Mucosa of stomach (tissue), 1 donor: ENCODE results near the gene MEPCE.

Experiments used
- H3K27me3 ChIP-seq: one replicate; pipeline ENCODE4 v1.7.0; 2013; ENCODE audit warnings: mild to moderate bottlenecking, low read length; ENCODE audit not compliant: control insufficient read depth, insufficient read depth
- H3K36me3 ChIP-seq: one replicate; pipeline ENCODE4 v1.7.0; 2013; ENCODE audit warnings: low read length; ENCODE audit not compliant: control insufficient read depth, insufficient read depth
- H3K4me1 ChIP-seq: one replicate; pipeline ENCODE4 v1.7.0; 2013; ENCODE audit warnings: mild to moderate bottlenecking, low read length; ENCODE audit not compliant: control insufficient read depth, insufficient read depth
- H3K4me3 ChIP-seq: one replicate; pipeline ENCODE4 v1.7.0; 2013; ENCODE audit warnings: low read length
- H3K9ac ChIP-seq: one replicate; pipeline ENCODE4 v1.7.0; 2013; ENCODE audit warnings: mild to moderate bottlenecking, low read length, moderate library complexity
- H3K9me3 ChIP-seq: one replicate; pipeline ENCODE4 v1.7.0; 2013; ENCODE audit warnings: mild to moderate bottlenecking, low read length, moderate library complexity; ENCODE audit not compliant: control insufficient read depth
- donor health status: Pancreatic carcinoma.

MEPCE gene

GRCh38 chr7:100396421-100396982, 33.1 kb upstream of the MEPCE start:
- H3K9me3 ChIP-seq = no peaks in the 10 kb centered on the region
- H3K4me1 ChIP-seq = no peaks in the 10 kb centered on the region
- H3K27me3 ChIP-seq = no peaks in the 10 kb centered on the region
- H3K36me3 ChIP-seq = no peaks in the 10 kb centered on the region
- H3K9ac ChIP-seq = no peak overlapping the region
- H3K4me3 ChIP-seq = no peak overlapping the region

DNA sequence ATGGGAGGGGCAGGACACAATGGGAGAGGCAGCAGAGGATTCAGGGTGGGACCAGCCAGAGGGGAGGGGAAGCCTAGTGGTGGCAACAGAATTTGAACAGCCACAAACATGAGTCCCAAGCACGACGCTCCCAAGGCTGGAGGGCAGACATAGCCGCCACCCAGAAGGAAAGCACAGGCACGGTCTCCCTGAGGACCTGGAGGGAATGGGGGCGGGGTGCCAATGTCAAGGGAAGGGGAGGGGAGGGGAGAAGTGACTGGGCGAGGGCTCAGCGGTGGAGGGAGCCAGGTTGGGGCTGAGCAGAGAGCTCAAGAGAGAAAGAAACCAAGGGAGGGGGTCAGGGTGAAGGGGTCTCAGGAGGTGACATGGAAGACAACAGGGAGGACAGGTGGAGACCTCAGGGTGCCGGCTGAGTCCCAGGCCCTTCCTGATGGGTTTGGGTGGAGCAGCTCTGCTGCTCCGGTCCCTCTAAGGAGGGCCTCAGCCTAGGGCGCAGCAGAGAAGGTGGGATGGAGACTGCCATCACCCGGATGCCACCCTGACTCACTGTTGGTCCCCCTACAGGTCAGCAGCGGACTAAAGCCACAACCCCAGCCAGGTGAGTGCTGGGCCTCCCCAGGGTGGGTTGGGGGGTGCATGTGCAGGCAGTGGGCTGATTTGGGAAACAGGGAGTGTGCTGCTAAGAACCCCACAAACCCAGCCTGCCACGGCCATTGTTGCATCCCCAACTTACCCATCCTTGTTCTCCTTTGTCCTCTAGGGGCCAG, 32.1 kb upstream of the MEPCE start:
- Histone ChIP-seq H3K9me3 (no peaks in the 10 kb centered on the region), H3K4me3 (no peak overlapping the region), H3K4me1 (no peaks in the 10 kb centered on the region), H3K9ac (no peak overlapping the region), H3K27me3 (no peaks in the 10 kb centered on the region), H3K36me3 (no peaks in the 10 kb centered on the region)

DNA sequence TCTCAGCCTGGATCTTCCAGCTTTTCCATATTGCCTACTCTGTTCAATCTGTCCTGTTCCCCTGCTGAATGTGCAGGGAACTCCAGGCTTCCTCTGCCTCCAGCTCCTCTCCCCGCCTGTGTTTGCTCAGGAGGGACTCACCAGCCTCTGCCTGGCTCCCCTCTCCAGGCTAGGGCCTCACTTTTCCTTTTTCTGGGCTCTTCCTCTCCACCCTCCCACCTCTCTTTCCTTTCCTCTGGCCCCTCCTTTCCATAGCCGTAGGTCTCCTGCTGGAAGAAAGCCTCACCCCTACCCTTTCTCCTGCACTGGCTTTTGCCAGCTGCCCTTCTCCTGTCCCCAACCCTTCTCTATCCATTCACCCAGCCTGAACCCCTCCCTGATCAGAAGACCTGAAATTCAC, 31.4 kb upstream of the MEPCE start:
- H3K9ac ChIP-seq = no peak overlapping the region
- no peaks in the 10 kb centered on the region for H3K27me3 ChIP-seq
- H3K36me3 ChIP-seq = no peaks in the 10 kb centered on the region

DNA sequence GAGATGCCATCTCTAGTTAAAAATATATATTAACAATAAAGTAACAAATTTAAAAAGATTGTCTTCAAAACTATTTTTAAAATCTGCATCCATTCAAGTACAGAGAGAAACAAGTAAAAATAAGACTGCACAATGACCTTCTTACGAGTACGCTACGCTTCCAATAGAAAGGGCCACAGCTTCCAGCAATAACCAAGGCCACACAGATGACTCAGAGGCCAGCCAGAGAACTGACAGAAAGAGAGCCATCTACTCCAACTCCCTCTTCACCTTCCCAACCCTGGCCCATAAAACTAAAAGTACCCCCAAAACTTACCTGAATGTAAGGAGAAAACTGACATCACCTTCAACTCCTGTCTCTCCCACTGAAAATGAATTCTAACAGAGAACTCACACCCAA, 29.6 kb upstream of the MEPCE start:
- Histone ChIP-seq H3K36me3 (no peaks in the 10 kb centered on the region), H3K4me3 (no peak overlapping the region), H3K9me3 (no peaks in the 10 kb centered on the region), H3K9ac (no peak overlapping the region), H3K4me1 (no peaks in the 10 kb centered on the region), H3K27me3 (no peaks in the 10 kb centered on the region)

More for the DNA sequence above, 31.4 kb upstream of the MEPCE start:
- no peaks in the 10 kb centered on the region for H3K9me3 ChIP-seq
- no peak overlapping the region for H3K4me3 ChIP-seq
- H3K4me1 ChIP-seq = no peaks in the 10 kb centered on the region

DNA sequence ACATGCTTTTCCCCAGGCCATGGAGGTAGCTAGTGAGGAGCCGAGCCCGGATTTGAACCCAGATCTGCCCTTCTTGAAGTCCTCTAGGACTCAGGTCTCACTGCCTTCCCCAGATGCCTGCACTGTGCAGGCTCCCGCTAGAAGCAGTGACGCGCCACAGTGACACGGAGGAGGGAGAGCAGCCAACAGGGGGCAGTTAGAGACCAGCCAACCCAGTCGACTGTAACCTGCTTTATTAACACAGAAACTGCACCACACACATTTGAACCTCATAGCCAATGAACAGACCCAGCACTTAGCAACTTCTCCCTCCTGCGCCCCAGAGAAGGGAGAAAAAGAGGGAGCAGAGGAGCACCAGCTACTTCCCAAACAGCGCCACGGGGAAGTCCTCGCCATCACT, 29.0 kb upstream of the MEPCE start:
- H3K27me3 ChIP-seq = no peaks in the 10 kb centered on the region
- H3K4me3 ChIP-seq = no peak overlapping the region
- H3K9me3 ChIP-seq = no peaks in the 10 kb centered on the region
- H3K4me1 ChIP-seq = no peaks in the 10 kb centered on the region
- no peak overlapping the region for H3K9ac ChIP-seq
- no peaks in the 10 kb centered on the region for H3K36me3 ChIP-seq

- Histone ChIP-seq H3K9me3 (no peaks in the 10 kb centered on the region), H3K9ac (no peak overlapping the region), H3K4me1 (no peaks in the 10 kb centered on the region), H3K36me3 (no peaks in the 10 kb centered on the region), H3K27me3 (no peaks in the 10 kb centered on the region), H3K4me3 (no peak overlapping the region)
These were observed 27.8 kb upstream of the MEPCE start for GRCh38 chr7:100401811-100402210.

GRCh38 chr7:100402241-100402640, 27.4 kb upstream of the MEPCE start:
- H3K4me1 ChIP-seq = no peaks in the 10 kb centered on the region
- H3K36me3 ChIP-seq = no peaks in the 10 kb centered on the region
- no peak overlapping the region for H3K9ac ChIP-seq
- no peak overlapping the region for H3K4me3 ChIP-seq
- no peaks in the 10 kb centered on the region for H3K9me3 ChIP-seq
- H3K27me3 ChIP-seq = no peaks in the 10 kb centered on the region

DNA sequence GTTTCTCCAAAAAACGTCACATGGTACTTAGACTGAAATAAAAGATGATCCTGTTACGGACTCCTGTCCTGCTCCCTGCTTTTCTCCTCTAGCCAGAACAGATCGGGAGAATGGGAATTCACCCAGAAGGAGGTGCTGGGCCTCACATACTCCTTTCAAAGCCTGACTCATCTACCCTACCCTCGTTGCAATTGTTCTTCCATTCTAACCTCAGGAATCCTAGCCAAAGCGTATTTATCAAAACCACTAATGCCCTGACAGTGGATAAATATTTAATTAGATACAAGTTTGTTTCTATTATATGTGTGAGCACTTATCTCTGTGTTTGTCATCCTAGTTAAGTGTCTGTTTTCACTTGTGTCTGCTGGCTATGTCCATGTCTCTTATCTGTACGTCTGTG, 22.9 kb upstream of the MEPCE start:
- Histone ChIP-seq H3K36me3 (no peaks in the 10 kb centered on the region), H3K9me3 (no peaks in the 10 kb centered on the region), H3K4me1 (no peaks in the 10 kb centered on the region), H3K9ac (no peak overlapping the region), H3K4me3 (no peak overlapping the region), H3K27me3 (no peaks in the 10 kb centered on the region)

DNA sequence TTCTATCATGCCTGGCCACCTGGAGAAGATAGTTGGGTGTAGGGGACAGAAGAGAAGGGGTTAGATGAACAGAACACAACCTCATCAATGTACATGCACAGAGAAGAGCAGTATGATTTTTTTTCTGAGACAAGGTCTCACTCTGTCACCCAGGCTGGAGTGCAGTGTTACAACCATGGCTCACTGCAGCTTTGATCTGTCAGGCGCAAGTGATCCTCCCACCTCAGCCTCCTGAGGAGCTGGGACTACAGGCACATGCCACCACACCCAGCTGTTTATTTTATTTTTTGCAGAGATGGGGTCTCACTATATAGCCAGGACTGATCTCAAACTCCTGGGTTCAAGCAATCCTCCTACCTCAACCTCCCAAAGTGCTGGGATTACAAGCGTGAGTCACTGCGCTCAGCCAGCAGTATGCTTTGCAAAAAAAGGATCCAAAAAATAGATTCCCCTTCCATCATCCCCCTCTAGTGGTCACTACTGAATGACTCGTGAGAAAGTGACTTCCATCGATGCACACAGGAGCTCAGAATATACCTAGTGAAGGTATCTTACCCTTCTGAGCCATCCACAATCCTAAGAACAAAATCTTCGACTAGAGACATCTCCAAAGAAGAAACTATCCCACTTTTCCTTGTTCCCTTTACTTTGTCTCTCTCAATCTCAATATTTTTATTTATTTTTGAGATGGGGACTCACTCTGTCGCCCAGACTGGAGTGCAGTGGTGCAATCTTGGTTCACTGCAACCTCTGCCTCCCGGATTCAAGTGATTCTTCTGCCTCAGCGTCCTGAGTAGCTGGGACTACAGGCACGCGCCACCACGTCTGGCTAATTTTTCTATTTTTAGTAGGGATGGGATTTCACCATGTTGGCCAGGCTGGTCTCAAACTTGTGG, 22.1 kb upstream of the MEPCE start:
- Histone ChIP-seq H3K4me3 (no peak overlapping the region), H3K36me3 (no peaks in the 10 kb centered on the region), H3K9ac (no peak overlapping the region), H3K27me3 (no peaks in the 10 kb centered on the region), H3K4me1 (no peaks in the 10 kb centered on the region), H3K9me3 (no peaks in the 10 kb centered on the region)

DNA sequence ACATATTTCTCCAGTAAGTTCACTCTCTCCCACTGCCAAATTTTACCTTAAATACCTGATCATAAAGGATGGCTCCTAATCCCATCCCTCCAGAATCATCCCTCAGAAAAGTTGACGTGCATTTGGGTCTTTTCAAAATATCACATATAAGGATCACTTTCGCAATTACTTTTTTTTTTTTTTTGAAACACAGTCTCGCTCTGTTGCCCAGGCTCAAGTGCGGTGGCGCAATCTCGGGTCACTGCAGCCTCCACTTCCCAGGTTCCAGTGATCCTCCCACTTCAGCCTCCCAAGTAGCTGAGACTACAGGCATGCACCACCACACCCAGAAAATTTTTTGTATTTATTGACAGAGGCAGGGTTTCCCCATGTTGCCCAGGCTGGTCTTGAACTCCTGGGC, 18.5 kb upstream of the MEPCE start:
- Histone ChIP-seq H3K27me3 (no peaks in the 10 kb centered on the region), H3K36me3 (no peaks in the 10 kb centered on the region), H3K4me1 (no peaks in the 10 kb centered on the region), H3K9ac (no peak overlapping the region), H3K4me3 (no peak overlapping the region), H3K9me3 (no peaks in the 10 kb centered on the region)

DNA sequence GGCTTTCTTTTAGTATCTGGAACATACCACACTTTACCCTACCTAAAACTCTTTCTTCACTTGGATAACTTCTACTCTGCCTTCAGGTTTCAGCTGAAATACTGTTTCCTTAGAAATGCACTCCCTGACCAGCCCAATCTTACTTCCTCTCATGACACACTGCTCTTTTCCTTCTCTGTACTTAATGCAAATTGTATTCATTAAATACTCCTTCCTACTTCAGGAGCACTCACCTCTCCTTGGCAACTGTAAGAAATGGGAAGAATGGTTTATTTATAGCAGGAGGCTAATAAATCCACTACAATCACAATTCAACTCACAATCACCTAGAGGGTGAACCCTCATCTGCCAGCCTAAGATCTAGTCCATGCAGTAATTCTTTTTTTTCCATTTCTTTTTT, 16.3 kb upstream of the MEPCE start:
- no peaks in the 10 kb centered on the region for H3K9me3 ChIP-seq
- H3K4me3 ChIP-seq = no peak overlapping the region
- no peaks in the 10 kb centered on the region for H3K36me3 ChIP-seq
- H3K27me3 ChIP-seq = no peaks in the 10 kb centered on the region
- H3K4me1 ChIP-seq = no peaks in the 10 kb centered on the region
- H3K9ac ChIP-seq = no peak overlapping the region

GRCh38 chr7:100413889-100414288, 15.7 kb upstream of the MEPCE start:
- H3K36me3 ChIP-seq = no peaks in the 10 kb centered on the region
- H3K27me3 ChIP-seq = no peaks in the 10 kb centered on the region
- H3K4me3 ChIP-seq = no peak overlapping the region
- no peak overlapping the region for H3K9ac ChIP-seq
- no peaks in the 10 kb centered on the region for H3K9me3 ChIP-seq
- no peaks in the 10 kb centered on the region for H3K4me1 ChIP-seq
